NT2/D1 (cell line): ENCODE measurements around the gene SARM1.

Experiments
- SUZ12 ChIP-seq: IDR thresholded peaks from 2 replicates; pipeline ENCODE4 v1.6.1; 2011; ENCODE audit not compliant: insufficient read length, insufficient read depth; ENCODE audit errors: extremely low read depth
- YY1 ChIP-seq: IDR thresholded peaks from 2 replicates; pipeline ENCODE4 v1.6.1; 2011; ENCODE audit not compliant: insufficient read length, insufficient read depth
- ZNF274 ChIP-seq: IDR thresholded peaks from 2 replicates; pipeline ENCODE4 v1.6.1; 2011; ENCODE audit warnings: mild to moderate bottlenecking, low read depth, low read length

GRCh38 chr17:28350271-28350670 is 21.2 kb upstream of the SARM1 start:
- TF ChIP-seq SUZ12 (no peak), ZNF274 (no peak), YY1 (no peak)
